Liver (tissue), 3 donors: ENCODE data around the gene GAS2L1.

Experiments used
- EGR1 ChIP-seq, 2 donors: IDR thresholded peaks; 2 replicates each; pipeline ENCODE4 v1.6.1; 2016 to 2018; ENCODE audit warnings: antibody characterized with exemption in 2 of 2, low read depth in 2 of 2
- NR2F2 ChIP-seq: IDR thresholded peaks from 2 replicates; pipeline ENCODE4 v1.6.1; 2016; ENCODE audit warnings: antibody characterized with exemption
- RAD21 ChIP-seq, 2 donors: IDR thresholded peaks; 2 replicates each; pipeline ENCODE4 v1.6.1; 2016; ENCODE audit warnings: antibody characterized with exemption in 2 of 2, mild to moderate bottlenecking in 2 of 2
- RXRA ChIP-seq, 2 donors: IDR thresholded peaks; 2 replicates each; pipeline ENCODE4 v1.6.1; 2017 to 2018; ENCODE audit warnings: antibody characterized with exemption in 2 of 2, mild to moderate bottlenecking in 1 of 2
- SP1 ChIP-seq: IDR thresholded peaks from 2 replicates; pipeline ENCODE4 v1.6.1; 2018; ENCODE audit warnings: antibody characterized with exemption, mild to moderate bottlenecking
- TAF1 ChIP-seq: conservative IDR thresholded peaks from 2 replicates; pipeline ENCODE4 v1.6.1; 2016; ENCODE audit warnings: antibody characterized with exemption, mild to moderate bottlenecking
- YY1 ChIP-seq: IDR thresholded peaks from 2 replicates; pipeline ENCODE4 v1.6.1; 2016; ENCODE audit warnings: antibody characterized with exemption, mild to moderate bottlenecking
- ZBTB33 ChIP-seq: IDR thresholded peaks from 2 replicates; pipeline ENCODE4 v1.6.1; 2016; ENCODE audit warnings: antibody characterized with exemption
- TF ChIP-seq, protein P1 (sequence below): fragments of 150-350 bp; IDR thresholded peaks from 2 replicates; pipeline ENCODE4 v1.5.1; 2017; ENCODE audit warnings: improper control_type of control experiment, low read depth, low read length; ENCODE audit not compliant: missing input control
- TF ChIP-seq, protein P2 (sequence below): IDR thresholded peaks from 2 replicates; pipeline ENCODE4 v1.6.1; 2016; ENCODE audit warnings: antibody characterized with exemption
- TF ChIP-seq, protein P3 (sequence below): IDR thresholded peaks from 2 replicates; pipeline ENCODE4 v1.6.1; 2016; ENCODE audit warnings: antibody characterized with exemption
- TF ChIP-seq, protein P4 (sequence below): IDR thresholded peaks from 2 replicates; pipeline ENCODE4 v1.6.1; 2016; ENCODE audit warnings: antibody characterized with exemption, mild to moderate bottlenecking
- donor health status: healthy.
- donor health status: healthy.

DNA sequence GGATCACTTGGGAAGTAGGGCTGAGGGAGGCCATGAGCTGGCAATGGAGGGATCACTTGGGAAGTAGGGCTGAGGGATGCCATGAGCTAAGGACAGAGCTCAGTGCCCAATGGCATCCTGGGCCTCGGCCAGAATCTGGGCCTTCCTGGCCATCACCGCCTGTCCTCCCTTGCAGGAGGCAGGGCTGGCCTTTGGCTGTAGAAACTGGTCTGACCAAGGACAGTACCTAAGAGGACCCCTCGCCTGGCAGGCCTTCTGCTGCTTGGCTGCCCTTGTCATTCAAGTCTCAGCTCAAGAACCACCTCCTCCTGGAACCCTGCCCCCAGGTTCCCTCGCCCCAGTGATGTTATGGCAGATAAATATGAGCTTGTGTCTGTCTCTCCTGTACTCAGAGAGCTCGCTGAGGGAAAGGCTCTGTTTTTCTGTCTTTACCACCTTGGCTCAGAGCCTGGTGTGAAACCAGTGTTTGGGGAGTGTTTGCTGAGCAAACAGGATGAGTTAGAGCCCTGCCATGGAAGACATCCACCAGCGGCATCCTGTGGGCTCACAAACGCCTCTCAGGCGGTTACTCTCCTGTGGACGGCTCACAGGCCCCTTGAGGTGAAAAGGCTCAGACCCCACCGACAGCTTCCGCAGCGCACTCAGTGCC is 28.4 kb downstream of the GAS2L1 start:
- TF ChIP-seq, protein P1, sequence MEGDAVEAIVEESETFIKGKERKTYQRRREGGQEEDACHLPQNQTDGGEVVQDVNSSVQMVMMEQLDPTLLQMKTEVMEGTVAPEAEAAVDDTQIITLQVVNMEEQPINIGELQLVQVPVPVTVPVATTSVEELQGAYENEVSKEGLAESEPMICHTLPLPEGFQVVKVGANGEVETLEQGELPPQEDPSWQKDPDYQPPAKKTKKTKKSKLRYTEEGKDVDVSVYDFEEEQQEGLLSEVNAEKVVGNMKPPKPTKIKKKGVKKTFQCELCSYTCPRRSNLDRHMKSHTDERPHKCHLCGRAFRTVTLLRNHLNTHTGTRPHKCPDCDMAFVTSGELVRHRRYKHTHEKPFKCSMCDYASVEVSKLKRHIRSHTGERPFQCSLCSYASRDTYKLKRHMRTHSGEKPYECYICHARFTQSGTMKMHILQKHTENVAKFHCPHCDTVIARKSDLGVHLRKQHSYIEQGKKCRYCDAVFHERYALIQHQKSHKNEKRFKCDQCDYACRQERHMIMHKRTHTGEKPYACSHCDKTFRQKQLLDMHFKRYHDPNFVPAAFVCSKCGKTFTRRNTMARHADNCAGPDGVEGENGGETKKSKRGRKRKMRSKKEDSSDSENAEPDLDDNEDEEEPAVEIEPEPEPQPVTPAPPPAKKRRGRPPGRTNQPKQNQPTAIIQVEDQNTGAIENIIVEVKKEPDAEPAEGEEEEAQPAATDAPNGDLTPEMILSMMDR: no peak
- peak in 1 of 2 donors; percentile 51 for TF ChIP-seq RAD21 (IDR thresholded peaks at IDR 0.05)
- TF ChIP-seq, protein P2, sequence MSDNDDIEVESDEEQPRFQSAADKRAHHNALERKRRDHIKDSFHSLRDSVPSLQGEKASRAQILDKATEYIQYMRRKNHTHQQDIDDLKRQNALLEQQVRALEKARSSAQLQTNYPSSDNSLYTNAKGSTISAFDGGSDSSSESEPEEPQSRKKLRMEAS: no peak
- TF ChIP-seq, protein P3, sequence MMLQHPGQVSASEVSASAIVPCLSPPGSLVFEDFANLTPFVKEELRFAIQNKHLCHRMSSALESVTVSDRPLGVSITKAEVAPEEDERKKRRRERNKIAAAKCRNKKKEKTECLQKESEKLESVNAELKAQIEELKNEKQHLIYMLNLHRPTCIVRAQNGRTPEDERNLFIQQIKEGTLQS: no peak
- no peak for TF ChIP-seq ZBTB33
- TF ChIP-seq, protein P4, sequence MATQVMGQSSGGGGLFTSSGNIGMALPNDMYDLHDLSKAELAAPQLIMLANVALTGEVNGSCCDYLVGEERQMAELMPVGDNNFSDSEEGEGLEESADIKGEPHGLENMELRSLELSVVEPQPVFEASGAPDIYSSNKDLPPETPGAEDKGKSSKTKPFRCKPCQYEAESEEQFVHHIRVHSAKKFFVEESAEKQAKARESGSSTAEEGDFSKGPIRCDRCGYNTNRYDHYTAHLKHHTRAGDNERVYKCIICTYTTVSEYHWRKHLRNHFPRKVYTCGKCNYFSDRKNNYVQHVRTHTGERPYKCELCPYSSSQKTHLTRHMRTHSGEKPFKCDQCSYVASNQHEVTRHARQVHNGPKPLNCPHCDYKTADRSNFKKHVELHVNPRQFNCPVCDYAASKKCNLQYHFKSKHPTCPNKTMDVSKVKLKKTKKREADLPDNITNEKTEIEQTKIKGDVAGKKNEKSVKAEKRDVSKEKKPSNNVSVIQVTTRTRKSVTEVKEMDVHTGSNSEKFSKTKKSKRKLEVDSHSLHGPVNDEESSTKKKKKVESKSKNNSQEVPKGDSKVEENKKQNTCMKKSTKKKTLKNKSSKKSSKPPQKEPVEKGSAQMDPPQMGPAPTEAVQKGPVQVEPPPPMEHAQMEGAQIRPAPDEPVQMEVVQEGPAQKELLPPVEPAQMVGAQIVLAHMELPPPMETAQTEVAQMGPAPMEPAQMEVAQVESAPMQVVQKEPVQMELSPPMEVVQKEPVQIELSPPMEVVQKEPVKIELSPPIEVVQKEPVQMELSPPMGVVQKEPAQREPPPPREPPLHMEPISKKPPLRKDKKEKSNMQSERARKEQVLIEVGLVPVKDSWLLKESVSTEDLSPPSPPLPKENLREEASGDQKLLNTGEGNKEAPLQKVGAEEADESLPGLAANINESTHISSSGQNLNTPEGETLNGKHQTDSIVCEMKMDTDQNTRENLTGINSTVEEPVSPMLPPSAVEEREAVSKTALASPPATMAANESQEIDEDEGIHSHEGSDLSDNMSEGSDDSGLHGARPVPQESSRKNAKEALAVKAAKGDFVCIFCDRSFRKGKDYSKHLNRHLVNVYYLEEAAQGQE: no peak
- no peak for TF ChIP-seq TAF1
- TF ChIP-seq YY1: no peak
- no peak for TF ChIP-seq SP1
- TF ChIP-seq EGR1 (IDR thresholded peaks at IDR 0.05; ENCODE audit: low read depth in 2 of 2): no peak
- TF ChIP-seq RXRA (IDR thresholded peaks at IDR 0.05): peak in 1 of 2 donors; percentile 12
- TF ChIP-seq NR2F2: no peak
